Measurements from ENCODE around the gene GARS1. TPM values are rescaled to one million over a fixed set of nuclear protein-coding genes. Genes with fewer than 3 reads are reported as not detected.

The GARS1 gene
- total and polyA plus RNA-seq, 9 of the 15 experiments (the other 6 are each of a cell fraction or from before 2014, with no cell fraction given) = 142 to 769 (median 272) TPM

GRCh38 chr7:30671793-30672465, 77.3 kb downstream of the GARS1 start (continued):
- TF ChIP-seq ZNF77 (CRISPR knock-in tag; IDR thresholded peaks at IDR 0.05) (no peak), MAFG (tag; conservative IDR thresholded peaks at IDR 0.05) (no peak), HNRNPLL (IDR thresholded peaks at IDR 0.05; ENCODE audit: low read depth, low read length, poor library complexity, severe bottlenecking) (no peak), ZNF507 (tag; conservative IDR thresholded peaks at IDR 0.05) (no peak), ZNF583 (CRISPR knock-in tag; IDR thresholded peaks at IDR 0.05) (peak; percentile 88; the same call in 1 of the 2 replicates), SREBF1 (IDR thresholded peaks at IDR 0.05; ENCODE audit: borderline replicate concordance, low read depth, low read length) (0 out of 2 replicates have a peak, but pooled peaks have one; percentile 22), MECOM (CRISPR knock-in tag; IDR thresholded peaks at IDR 0.05) (peak; percentile 70; the same call in 1 of the 2 replicates), POU5F1 (IDR thresholded peaks at IDR 0.05; ENCODE audit: borderline replicate concordance, low read depth, low read length, partially characterized antibody) (no peak), NCOA6 (IDR thresholded peaks at IDR 0.05) (peak; percentile 96), ZNF121 (CRISPR knock-in tag; conservative IDR thresholded peaks at IDR 0.05) (no peak), SP1 (CRISPR knock-in tag; IDR thresholded peaks at IDR 0.05) (peak; percentile 47; the same call in 1 of the 2 replicates), SREBF2 (CRISPR knock-in tag; IDR thresholded peaks at IDR 0.05) (no peak), USF1 (CRISPR knock-in tag; IDR thresholded peaks at IDR 0.05) (no peak), CCAR2 (IDR thresholded peaks at IDR 0.05; ENCODE audit: low read depth, low read length) (no peak), ZNF551 (CRISPR knock-in tag; IDR thresholded peaks at IDR 0.05) (no peak), ILK (tag; IDR thresholded peaks at IDR 0.05; ENCODE audit: borderline replicate concordance, low read depth) (no peak), FOXP1 (CRISPR knock-in tag; IDR thresholded peaks at IDR 0.05) (peak; percentile 87; the same call in 1 of the 2 replicates), NCOA4 (IDR thresholded peaks at IDR 0.05; ENCODE audit: partially characterized antibody) (no peak), MCM3 (IDR thresholded peaks at IDR 0.05) (no peak), POLR2AphosphoS5 (IDR thresholded peaks at IDR 0.05; ENCODE audit: control insufficient read depth, insufficient read depth, low read depth, low read length) (no peak), PHF20 (IDR thresholded peaks at IDR 0.05; ENCODE audit: partially characterized antibody) (no peak), HOMEZ (CRISPR knock-in tag; IDR thresholded peaks at IDR 0.05) (no peak), ZNF766 (CRISPR knock-in tag; conservative IDR thresholded peaks at IDR 0.05) (peak; percentile 97), ZNF780A (CRISPR knock-in tag; IDR thresholded peaks at IDR 0.05) (no peak)
- TF ChIP-seq, protein P1, sequence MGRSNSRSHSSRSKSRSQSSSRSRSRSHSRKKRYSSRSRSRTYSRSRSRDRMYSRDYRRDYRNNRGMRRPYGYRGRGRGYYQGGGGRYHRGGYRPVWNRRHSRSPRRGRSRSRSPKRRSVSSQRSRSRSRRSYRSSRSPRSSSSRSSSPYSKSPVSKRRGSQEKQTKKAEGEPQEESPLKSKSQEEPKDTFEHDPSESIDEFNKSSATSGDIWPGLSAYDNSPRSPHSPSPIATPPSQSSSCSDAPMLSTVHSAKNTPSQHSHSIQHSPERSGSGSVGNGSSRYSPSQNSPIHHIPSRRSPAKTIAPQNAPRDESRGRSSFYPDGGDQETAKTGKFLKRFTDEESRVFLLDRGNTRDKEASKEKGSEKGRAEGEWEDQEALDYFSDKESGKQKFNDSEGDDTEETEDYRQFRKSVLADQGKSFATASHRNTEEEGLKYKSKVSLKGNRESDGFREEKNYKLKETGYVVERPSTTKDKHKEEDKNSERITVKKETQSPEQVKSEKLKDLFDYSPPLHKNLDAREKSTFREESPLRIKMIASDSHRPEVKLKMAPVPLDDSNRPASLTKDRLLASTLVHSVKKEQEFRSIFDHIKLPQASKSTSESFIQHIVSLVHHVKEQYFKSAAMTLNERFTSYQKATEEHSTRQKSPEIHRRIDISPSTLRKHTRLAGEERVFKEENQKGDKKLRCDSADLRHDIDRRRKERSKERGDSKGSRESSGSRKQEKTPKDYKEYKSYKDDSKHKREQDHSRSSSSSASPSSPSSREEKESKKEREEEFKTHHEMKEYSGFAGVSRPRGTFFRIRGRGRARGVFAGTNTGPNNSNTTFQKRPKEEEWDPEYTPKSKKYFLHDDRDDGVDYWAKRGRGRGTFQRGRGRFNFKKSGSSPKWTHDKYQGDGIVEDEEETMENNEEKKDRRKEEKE (IDR thresholded peaks at IDR 0.05; ENCODE audit: borderline replicate concordance in 1 of 2, control insufficient read depth in 1 of 2, low read depth in 2 of 2, low read length in 1 of 2) = no peak
